Ecto neural progenitor cell (in vitro differentiated cells): ENCODE measurements around the gene PCDHA1.
"Not testable (repeated sequence)": the region's sequence is repeated elsewhere in the genome, so short reads cannot be mapped to it uniquely, and the experiment has no call there.

Source experiments
- DNase-seq: peaks from one replicate; pipeline ENCODE4 v3.0.0-alpha.2; 2018; ENCODE audit warnings: low spot score

PCDHA1 gene

GRCh38 chr5:140849831-140850634 is 64.1 kb downstream of the PCDHA1 start:
- DNase-seq, result not testable (repeated sequence)

GRCh38 chr5:140855772-140856674 is 70.1 kb downstream of the PCDHA1 start, which contains the start of gene PCDHA10:
Gene PCDHA10 (plus strand): TSS chr5:140855897. CDS start chr5:140856049, 152 bp downstream.
- DNase-seq, result no peak

DNA sequence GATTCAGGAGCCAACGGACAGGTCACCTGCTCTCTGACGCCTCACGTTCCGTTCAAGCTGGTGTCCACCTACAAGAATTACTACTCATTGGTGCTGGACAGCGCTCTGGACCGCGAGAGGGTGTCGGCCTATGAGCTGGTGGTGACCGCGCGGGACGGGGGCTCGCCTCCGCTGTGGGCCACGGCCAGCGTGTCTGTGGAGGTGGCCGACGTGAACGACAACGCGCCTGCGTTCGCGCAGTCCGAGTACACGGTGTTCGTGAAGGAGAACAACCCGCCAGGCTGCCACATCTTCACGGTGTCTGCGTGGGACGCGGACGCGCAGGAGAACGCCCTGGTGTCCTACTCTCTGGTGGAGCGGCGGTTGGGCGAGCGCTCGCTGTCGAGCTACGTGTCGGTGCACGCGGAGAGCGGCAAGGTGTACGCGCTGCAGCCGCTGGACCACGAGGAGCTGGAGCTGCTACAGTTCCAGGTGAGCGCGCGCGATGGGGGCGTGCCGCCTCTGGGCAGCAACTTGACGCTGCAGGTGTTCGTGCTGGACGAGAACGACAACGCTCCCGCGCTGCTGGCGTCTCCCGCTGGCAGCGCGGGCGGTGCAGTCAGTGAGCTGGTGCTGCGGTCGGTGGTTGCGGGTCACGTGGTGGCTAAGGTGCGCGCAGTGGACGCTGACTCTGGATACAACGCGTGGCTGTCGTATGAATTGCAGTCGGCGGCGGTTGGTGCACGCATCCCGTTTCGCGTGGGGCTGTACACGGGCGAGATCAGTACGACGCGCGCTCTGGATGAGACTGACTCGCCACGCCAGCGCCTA is 71.4 kb downstream of the PCDHA1 start:
- no peak for DNase-seq

DNA sequence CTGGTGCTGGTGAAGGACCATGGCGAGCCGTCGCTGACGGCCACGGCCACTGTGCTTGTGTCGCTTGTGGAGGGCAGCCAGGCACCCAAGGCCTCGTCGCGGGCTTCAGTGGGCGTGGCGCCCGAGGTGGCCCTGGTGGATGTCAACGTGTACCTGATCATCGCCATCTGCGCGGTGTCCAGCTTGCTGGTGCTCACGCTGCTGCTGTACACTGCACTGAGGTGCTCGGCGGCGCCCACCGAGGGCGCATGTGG is 72.0 kb downstream of the PCDHA1 start:
- DNase-seq, result no peak

GRCh38 chr5:140862441-140863295 is 76.7 kb downstream of the PCDHA1 start:
- DNase-seq, result no peak

DNA sequence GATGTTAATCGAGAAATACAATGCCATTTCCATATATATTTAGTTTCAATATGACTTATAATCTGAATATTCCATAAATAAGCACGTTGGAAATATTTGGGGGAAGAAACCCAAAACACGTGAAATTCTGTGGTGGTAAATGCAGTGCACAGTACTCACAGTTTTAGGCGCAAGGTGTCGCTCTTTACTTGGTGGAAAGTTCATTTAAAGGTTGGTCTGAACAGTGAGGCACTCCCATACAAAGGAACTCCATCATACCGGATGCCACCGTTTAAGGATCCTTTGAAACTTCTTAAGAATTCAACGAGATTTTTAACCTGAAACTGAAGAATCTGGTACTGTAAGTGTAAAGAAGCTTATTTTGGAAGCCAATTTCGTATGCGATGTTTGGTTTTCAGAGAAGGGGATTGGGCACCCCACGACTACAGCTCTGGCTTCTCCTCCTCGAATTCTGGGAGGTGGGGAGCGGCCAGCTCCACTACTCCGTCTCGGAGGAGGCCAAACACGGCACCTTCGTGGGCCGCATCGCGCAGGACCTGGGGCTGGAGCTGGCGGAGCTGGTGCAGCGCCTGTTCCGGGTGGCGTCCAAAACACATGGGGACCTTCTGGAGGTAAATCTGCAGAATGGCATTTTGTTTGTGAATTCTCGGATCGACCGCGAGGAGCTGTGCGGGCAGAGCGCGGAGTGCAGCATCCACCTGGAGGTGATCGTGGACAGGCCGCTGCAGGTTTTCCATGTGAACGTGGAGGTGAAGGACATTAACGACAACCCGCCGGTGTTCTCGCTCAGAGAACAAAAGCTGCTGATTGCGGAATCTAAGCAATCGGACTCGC is 83.0 kb downstream of the PCDHA1 start, which contains the start of gene PCDHA11:
PCDHA11 (plus strand) TSS at position 237 of the 834 bp plus-strand sequence; CDS start at position 384, 147 bp downstream.
- peak; percentile 44 for DNase-seq

- no peak for DNase-seq
Measured at GRCh38 chr5:140869555-140869886, 83.6 kb downstream of the PCDHA1 start.

DNA sequence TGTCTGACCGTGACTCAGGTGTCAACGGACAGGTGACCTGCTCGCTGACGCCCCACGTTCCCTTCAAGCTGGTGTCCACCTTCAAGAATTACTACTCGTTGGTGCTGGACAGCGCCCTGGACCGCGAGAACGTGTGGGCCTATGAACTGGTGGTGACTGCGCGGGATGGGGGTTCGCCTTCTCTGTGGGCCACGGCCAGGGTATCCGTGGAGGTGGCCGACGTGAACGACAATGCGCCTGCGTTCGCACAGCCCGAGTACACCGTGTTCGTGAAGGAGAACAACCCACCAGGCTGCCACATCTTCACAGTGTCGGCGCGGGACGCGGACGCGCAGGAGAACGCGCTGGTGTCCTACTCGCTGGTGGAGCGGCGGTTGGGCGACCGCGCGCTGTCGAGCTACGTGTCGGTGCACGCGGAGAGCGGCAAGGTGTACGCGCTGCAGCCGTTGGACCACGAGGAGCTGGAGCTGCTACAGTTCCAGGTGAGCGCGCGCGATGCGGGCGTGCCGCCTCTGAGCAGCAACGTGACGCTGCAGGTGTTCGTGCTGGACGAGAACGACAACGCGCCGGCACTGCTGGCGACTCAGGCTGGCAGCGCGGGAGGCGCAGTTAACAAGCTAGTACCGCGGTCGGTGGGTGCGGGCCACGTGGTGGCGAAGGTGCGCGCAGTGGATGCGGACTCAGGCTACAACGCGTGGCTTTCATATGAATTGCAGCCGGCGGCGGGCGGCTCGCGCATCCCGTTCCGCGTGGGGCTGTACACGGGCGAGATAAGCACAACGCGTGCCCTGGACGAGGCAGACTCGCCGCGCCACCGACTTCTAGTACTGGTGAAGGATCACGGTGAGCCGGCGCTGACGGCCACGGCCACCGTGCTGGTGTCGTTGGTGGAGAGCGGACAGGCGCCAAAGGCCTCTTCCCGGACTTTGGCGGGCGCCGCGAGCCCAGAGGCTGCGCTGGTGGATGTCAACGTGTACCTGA is 84.6 kb downstream of the PCDHA1 start:
- DNase-seq, result no peak

- peak; percentile 61 for DNase-seq
Measured at GRCh38 chr5:140875085-140876065, 89.4 kb downstream of the PCDHA1 start, which contains the start of gene PCDHA12. Gene PCDHA12 (plus strand): TSS chr5:140875308. CDS start chr5:140875473, 165 bp downstream.

DNA sequence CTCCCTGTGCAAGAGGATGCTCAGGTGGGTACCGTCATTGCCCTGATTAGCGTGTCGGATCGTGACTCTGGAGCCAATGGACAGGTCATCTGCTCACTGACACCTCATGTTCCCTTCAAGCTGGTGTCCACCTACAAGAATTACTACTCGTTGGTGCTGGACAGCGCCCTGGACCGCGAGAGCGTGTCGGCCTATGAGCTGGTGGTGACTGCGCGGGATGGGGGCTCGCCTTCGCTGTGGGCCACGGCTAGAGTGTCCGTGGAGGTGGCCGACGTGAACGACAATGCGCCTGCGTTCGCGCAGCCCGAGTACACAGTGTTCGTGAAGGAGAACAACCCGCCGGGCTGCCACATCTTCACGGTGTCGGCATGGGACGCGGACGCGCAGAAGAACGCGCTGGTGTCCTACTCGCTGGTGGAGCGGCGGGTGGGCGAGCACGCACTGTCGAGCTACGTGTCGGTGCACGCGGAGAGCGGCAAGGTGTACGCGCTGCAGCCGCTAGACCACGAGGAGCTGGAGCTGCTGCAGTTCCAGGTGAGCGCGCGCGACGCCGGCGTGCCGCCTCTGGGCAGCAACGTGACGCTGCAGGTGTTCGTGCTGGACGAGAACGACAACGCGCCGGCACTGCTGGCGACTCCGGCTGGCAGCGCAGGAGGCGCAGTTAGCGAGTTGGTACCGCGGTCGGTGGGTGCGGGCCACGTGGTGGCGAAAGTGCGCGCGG is 90.8 kb downstream of the PCDHA1 start:
- not testable (repeated sequence) for DNase-seq

DNA sequence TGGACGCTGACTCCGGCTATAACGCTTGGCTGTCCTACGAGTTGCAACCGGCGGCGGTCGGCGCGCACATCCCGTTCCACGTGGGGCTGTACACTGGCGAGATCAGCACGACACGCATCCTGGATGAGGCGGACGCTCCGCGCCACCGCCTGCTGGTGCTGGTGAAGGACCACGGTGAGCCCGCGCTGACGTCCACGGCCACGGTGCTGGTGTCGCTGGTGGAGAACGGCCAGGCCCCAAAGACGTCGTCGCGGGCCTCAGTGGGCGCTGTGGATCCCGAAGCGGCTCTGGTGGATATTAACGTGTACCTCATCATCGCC is 91.3 kb downstream of the PCDHA1 start:
- DNase-seq, result no peak

- peak; percentile 47 for DNase-seq
Measured at GRCh38 chr5:140881889-140882590, 96.1 kb downstream of the PCDHA1 start, which contains the start of gene PCDHA13. Gene PCDHA13 (plus strand): TSS chr5:140882124. CDS start chr5:140882269, 145 bp downstream.

GRCh38 chr5:140882591-140882899 is 96.6 kb downstream of the PCDHA1 start:
- DNase-seq, result peak; percentile 51

GRCh38 chr5:140883373-140883772 is 97.4 kb downstream of the PCDHA1 start:
- no peak for DNase-seq

DNA sequence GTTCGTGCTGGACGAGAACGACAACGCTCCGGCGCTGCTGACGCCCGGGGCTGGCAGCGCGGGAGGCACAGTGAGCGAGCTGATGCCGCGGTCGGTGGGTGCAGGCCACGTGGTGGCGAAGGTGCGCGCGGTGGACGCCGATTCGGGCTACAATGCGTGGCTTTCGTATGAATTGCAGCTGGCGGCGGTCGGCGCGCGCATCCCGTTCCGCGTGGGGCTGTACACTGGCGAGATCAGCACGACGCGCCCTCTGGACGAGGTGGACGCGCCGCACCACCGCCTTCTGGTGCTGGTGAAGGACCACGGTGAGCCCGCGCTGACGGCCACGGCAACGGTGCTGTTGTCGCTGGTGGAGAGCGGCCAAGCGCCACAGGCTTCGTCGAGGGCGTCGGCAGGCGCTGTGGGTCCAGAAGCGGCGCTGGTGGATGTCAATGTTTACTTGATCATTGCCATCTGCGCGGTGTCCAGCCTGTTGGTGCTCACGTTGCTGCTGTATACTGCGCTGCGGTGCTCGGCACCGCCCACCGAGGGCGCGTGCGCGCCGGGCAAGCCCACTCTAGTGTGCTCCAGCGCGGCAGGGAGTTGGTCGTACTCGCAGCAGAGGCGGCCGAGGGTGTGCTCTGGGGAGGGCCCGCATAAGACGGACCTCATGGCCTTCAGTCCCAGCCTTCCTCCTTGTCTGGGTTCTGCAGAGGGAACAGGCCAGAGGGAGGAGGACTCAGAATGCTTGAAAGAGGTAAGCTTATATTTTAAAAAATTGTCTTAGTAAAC is 98.2 kb downstream of the PCDHA1 start:
- no peak for DNase-seq

DNA sequence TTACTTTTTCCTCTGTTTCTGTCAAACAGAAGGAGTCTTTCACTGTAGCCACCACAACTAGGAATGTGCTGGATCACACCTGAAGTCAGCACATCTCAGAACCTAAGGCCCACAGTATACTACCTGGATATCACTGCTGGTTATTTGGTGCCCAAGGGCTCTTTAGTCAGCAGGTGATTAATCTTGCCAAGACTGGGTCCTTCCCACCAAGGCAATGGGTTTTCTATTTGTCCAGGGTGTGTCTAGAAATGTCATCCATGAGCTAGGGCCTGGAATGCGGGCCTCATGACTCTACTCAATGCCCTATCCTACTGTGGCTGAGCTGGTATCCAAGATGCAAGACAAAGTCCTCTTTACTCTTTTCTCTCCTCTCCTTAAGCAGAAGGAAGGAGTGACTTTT is 130.4 kb downstream of the PCDHA1 start:
- no peak for DNase-seq
